ENCODE measurements around the gene GNGT2. TPM values are rescaled to one million over a fixed set of nuclear protein-coding genes. Genes with fewer than 3 reads are reported as not detected.

Gene GNGT2
- total and polyA plus RNA-seq, 4 experiments from 2014 or later = 2.9 to 8.2 (median 5.1) TPM

DNA sequence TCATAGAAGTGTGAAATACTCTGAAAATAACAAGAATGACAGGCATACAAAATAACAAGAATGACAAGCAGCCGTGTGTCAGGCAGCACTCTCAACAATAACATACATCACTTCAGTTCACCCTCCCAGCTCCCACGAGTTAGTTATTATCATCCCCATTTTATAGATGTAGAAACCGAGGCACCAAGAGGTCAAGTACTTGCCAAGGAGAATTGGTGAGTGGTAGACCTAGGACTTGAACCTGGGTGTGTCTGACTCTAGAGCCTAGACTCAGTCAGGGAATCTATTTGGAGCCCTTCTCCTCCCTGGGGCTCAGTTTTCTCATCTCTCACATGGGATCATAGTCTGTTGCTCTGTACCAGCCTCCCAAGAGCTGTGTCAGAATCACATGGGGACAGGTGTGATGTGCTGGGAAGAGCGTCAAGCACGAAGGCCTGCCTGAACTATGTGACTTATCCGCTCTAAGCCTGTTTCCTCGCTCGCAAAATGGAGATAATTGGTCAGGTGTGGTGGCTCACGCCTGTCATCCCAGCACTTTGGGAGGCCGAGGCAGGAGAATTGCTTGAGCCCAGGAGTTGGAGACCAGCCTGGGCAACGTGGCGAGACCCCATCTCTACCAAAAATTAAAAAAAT, 39.6 kb upstream of the GNGT2 start:
- H3K36me3 ChIP-seq (ENCODE audit: insufficient read depth, low read length) = no peaks in the 10 kb centered on the region
- no peak overlapping the region for H3K27ac Mint-ChIP-seq
- no peaks in the 10 kb centered on the region for H3K4me1 Mint-ChIP-seq
- H3K4me1 ChIP-seq (ENCODE audit: insufficient read depth, low read length) = no peaks in the 10 kb centered on the region
- no peak for DNase-seq
- H3K9me3 ChIP-seq (ENCODE audit: control insufficient read depth in 1 of 2, low read length in 2 of 2) = no peaks in the 10 kb centered on the region
- intact Hi-C loops (cut with micrococcal nuclease) = no loop called here
- H3K4me3 ChIP-seq (ENCODE audit: low read length in 2 of 2) = no peak overlapping the region
- no peak overlapping the region for H3K4me3 Mint-ChIP-seq
- H3K27ac ChIP-seq (ENCODE audit: low read depth, low read length) = no peak overlapping the region
- peaks cover 4% of the 10 kb centered on the region in 2 donors for H3K27me3 Mint-ChIP-seq
- POLR2A ChIA-PET (ENCODE audit: partially characterized antibody) = interaction anchor here (0.6 kb wide), 1 partner anchor 54 kb away, joined by 4 read pairs; no protein-coding TSS in a partner anchor
- CTCF ChIA-PET (ENCODE audit: partially characterized antibody) = no interaction called here
- no peaks in the 10 kb centered on the region for H3K27me3 ChIP-seq (ENCODE audit: insufficient read depth, low read length)
- no peaks in the 10 kb centered on the region for H3K36me3 Mint-ChIP-seq
- no peaks in the 10 kb centered on the region for H3K9me3 Mint-ChIP-seq

DNA sequence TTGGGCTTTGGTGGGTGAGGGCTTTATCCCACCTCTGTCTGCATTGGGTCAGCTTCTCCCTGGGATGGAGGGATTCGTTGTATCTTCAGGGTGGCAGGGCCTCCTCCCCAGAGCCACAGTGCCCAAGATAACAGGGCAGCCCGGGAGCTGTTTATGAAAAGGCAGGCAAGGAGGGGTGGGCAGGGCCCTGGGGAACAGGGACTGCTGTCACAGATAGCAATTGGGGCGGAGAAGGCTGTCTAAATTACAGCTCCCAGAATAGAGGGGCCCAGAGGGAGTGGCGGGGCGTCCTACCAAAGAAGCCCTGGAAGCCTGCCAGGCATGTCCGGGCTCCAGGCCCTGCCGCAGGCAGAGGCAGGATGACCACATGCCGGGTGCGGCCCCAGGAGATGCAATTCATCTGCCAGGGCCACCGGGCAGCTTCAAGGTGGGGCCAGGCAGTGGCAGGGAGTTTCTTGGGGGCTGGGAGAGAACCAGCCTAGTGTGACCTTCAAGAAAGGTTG, 39.0 kb upstream of the GNGT2 start:
- no peaks in the 10 kb centered on the region for H3K9me3 ChIP-seq (ENCODE audit: control insufficient read depth in 1 of 2, low read length in 2 of 2)
- peaks cover 4 to 7% of the 10 kb centered on the region in 2 donors for H3K27me3 Mint-ChIP-seq
- intact Hi-C loops (cut with micrococcal nuclease) = no loop called here
- no peaks in the 10 kb centered on the region for H3K27me3 ChIP-seq (ENCODE audit: insufficient read depth, low read length)
- H3K27ac ChIP-seq (ENCODE audit: low read depth, low read length) = no peak overlapping the region
- no peaks in the 10 kb centered on the region for H3K4me1 ChIP-seq (ENCODE audit: insufficient read depth, low read length)
- H3K4me3 ChIP-seq (ENCODE audit: low read length in 2 of 2) = no peak overlapping the region
- no peaks in the 10 kb centered on the region for H3K36me3 Mint-ChIP-seq
- ChIA-PET CTCF (ENCODE audit: partially characterized antibody) (no interaction called here), POLR2A (ENCODE audit: partially characterized antibody) (no interaction called here)
- DNase-seq = no peak
- no peaks in the 10 kb centered on the region for H3K36me3 ChIP-seq (ENCODE audit: insufficient read depth, low read length)
- no peak overlapping the region for H3K4me3 Mint-ChIP-seq
- H3K9me3 Mint-ChIP-seq = no peaks in the 10 kb centered on the region
- H3K4me1 Mint-ChIP-seq = no peaks in the 10 kb centered on the region
- H3K27ac Mint-ChIP-seq = no peak overlapping the region

DNA sequence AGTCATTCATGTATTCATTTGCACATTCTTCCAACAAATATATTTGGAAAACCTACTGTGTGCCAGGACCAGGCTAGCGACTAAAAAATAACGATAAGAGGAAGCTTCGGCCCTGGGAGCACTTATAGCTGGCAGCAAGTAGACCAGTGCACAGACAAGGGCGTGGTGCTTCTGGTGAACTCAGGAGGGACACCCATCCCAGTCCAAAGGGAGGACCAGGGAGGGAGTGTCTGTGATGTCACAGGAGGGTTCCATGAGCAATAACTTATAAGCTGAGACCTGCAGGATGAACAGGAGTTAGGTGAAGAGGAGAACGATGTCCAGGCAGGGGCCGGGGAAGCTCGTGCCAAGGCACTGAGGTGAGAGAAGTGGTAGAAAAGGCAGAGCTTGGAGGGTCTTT, 37.6 kb upstream of the GNGT2 start:
- Mint-ChIP-seq H3K27ac (peak overlapping the region in 1 of 7 donors; percentile 71), H3K27me3 (peaks cover 4 to 7% of the 10 kb centered on the region in 2 donors), H3K36me3 (no peaks in the 10 kb centered on the region), H3K4me3 (no peak overlapping the region), H3K9me3 (no peaks in the 10 kb centered on the region), H3K4me1 (no peaks in the 10 kb centered on the region)
- intact Hi-C loops (cut with micrococcal nuclease) = no loop called here
- Histone ChIP-seq H3K36me3 (ENCODE audit: insufficient read depth, low read length) (no peaks in the 10 kb centered on the region), H3K4me3 (ENCODE audit: low read length in 2 of 2) (no peak overlapping the region), H3K27ac (ENCODE audit: low read depth, low read length) (no peak overlapping the region), H3K9me3 (ENCODE audit: control insufficient read depth in 1 of 2, low read length in 2 of 2) (no peaks in the 10 kb centered on the region), H3K27me3 (ENCODE audit: insufficient read depth, low read length) (no peaks in the 10 kb centered on the region), H3K4me1 (ENCODE audit: insufficient read depth, low read length) (no peaks in the 10 kb centered on the region)
- POLR2A ChIA-PET (ENCODE audit: partially characterized antibody) = interaction anchor here (0.6 kb wide), 1 partner anchor 67 kb away, joined by 4 read pairs; no protein-coding TSS in a partner anchor
- CTCF ChIA-PET (ENCODE audit: partially characterized antibody) = no interaction called here
- DNase-seq = no peak

DNA sequence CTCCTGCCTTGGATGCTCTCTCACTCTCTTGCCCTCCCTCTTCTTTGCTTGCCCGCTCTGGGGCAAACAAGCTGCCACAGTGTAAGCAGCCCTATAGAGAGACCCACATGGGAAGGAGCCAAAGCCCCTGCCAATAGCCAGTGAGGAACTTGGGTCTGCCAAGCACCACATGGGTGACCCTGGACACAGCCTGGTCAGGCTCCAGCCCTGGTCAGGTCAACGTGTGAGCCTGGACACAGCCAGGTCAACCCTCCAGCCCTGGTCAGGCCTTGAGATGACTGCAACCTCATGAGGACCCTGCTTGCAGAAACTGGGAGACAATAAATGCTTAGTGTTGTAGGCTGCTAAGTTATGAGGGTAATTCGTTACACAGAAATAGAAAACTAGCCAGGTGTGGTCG, 34.5 kb upstream of the GNGT2 start:
- Histone ChIP-seq H3K27ac (ENCODE audit: low read depth, low read length) (no peak overlapping the region), H3K36me3 (ENCODE audit: insufficient read depth, low read length) (no peaks in the 10 kb centered on the region), H3K9me3 (ENCODE audit: control insufficient read depth in 1 of 2, low read length in 2 of 2) (no peaks in the 10 kb centered on the region), H3K4me1 (ENCODE audit: insufficient read depth, low read length) (no peaks in the 10 kb centered on the region), H3K4me3 (ENCODE audit: low read length in 2 of 2) (no peak overlapping the region), H3K27me3 (ENCODE audit: insufficient read depth, low read length) (no peaks in the 10 kb centered on the region)
- CTCF ChIA-PET (ENCODE audit: partially characterized antibody) = no interaction called here
- no peaks in the 10 kb centered on the region for H3K36me3 Mint-ChIP-seq
- no peaks in the 10 kb centered on the region for H3K4me1 Mint-ChIP-seq
- H3K9me3 Mint-ChIP-seq = no peaks in the 10 kb centered on the region
- POLR2A ChIA-PET (ENCODE audit: partially characterized antibody) = no interaction called here
- DNase-seq = no peak
- peaks cover 4 to 7% of the 10 kb centered on the region in 2 donors for H3K27me3 Mint-ChIP-seq
- H3K27ac Mint-ChIP-seq = no peak overlapping the region
- no peak overlapping the region for H3K4me3 Mint-ChIP-seq
- intact Hi-C loops (cut with micrococcal nuclease) = no loop called here

DNA sequence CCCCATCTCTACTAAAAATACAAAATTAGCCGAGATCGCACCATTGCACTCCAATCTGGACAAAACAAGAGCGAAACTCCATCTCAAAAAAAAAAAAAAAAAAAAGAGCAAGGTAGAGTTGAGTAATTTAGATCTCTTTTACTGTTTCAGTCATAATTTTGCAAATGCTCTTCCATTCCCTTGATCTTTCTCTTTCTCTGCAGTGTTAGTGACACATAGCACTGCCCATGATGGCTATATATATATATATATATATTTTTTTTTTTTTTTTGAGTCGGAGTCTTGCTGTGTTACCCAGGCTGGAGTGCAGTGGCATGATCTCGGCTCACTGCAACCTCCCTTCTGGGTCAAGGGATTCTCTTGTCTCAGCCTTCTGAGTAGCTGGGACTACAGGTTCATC, 32.4 kb upstream of the GNGT2 start:
- Histone ChIP-seq H3K9me3 (ENCODE audit: control insufficient read depth in 1 of 2, low read length in 2 of 2) (no peaks in the 10 kb centered on the region), H3K27ac (ENCODE audit: low read depth, low read length) (no peak overlapping the region), H3K4me3 (ENCODE audit: low read length in 2 of 2) (no peak overlapping the region), H3K4me1 (ENCODE audit: insufficient read depth, low read length) (no peaks in the 10 kb centered on the region), H3K27me3 (ENCODE audit: insufficient read depth, low read length) (no peaks in the 10 kb centered on the region), H3K36me3 (ENCODE audit: insufficient read depth, low read length) (no peaks in the 10 kb centered on the region)
- intact Hi-C loops (cut with micrococcal nuclease) = no loop called here
- Mint-ChIP-seq H3K27ac (no peak overlapping the region), H3K36me3 (no peaks in the 10 kb centered on the region), H3K4me3 (no peak overlapping the region), H3K4me1 (peaks cover 0 to 1% (median 0%) of the 10 kb centered on the region in 4 donors), H3K27me3 (peaks cover 1 to 7% of the 10 kb centered on the region in 2 donors), H3K9me3 (no peaks in the 10 kb centered on the region)
- POLR2A ChIA-PET (ENCODE audit: partially characterized antibody) = no interaction called here
- CTCF ChIA-PET (ENCODE audit: partially characterized antibody) = interaction anchor here (1.3 kb wide), 1 partner anchor 15 kb away, joined by 4 read pairs; no protein-coding TSS in a partner anchor
- DNase-seq = no peak

DNA sequence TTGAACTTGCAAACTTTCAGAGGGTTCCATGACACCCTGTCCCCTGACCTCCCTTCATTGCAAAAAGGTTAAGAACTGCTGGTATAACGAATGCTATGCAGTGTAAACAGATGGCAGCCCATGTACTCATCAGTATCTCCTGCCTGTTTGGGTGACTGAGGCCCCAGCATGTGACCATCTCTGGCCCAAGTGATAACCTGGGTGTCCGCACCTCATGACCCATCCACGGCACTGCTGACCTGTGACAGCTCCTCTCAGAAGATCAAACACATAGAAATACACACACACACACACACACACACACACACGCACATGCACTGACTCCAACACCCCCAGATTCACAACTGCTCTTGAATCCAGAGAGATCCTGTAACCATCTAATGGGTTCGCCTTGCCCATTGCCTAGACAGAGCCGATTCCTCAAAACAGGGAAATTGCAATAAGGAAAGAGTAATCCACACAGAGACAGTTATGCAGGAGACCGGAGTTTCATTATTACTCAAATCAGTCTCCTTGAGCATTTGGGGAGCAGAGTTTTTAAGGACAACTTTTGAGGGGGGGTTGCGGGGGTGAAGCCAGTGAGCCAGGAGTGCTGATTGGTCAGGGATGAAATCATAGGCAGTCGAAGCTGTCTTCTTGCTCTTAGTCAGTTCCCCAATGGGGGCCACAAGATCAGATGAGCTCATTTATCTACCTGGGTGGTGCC, 31.5 kb upstream of the GNGT2 start:
- H3K4me1 Mint-ChIP-seq = peaks cover 0 to 1% (median 0%) of the 10 kb centered on the region in 4 donors
- intact Hi-C loops (cut with micrococcal nuclease) = no loop called here
- H3K36me3 ChIP-seq (ENCODE audit: insufficient read depth, low read length) = no peaks in the 10 kb centered on the region
- H3K27ac Mint-ChIP-seq = no peak overlapping the region
- no peaks in the 10 kb centered on the region for H3K4me1 ChIP-seq (ENCODE audit: insufficient read depth, low read length)
- CTCF ChIA-PET (ENCODE audit: partially characterized antibody) = interaction anchor here (0.6 kb wide), 1 partner anchor 13 kb away, joined by 3 read pairs; no protein-coding TSS in a partner anchor
- H3K4me3 ChIP-seq (ENCODE audit: low read length in 2 of 2) = no peak overlapping the region
- H3K9me3 ChIP-seq (ENCODE audit: control insufficient read depth in 1 of 2, low read length in 2 of 2) = no peaks in the 10 kb centered on the region
- H3K9me3 Mint-ChIP-seq = no peaks in the 10 kb centered on the region
- POLR2A ChIA-PET (ENCODE audit: partially characterized antibody) = no interaction called here
- no peaks in the 10 kb centered on the region for H3K36me3 Mint-ChIP-seq
- no peaks in the 10 kb centered on the region for H3K27me3 ChIP-seq (ENCODE audit: insufficient read depth, low read length)
- DNase-seq = no peak
- peaks cover 0 to 5% of the 10 kb centered on the region in 2 donors for H3K27me3 Mint-ChIP-seq
- H3K27ac ChIP-seq (ENCODE audit: low read depth, low read length) = no peak overlapping the region
- H3K4me3 Mint-ChIP-seq = no peak overlapping the region

DNA sequence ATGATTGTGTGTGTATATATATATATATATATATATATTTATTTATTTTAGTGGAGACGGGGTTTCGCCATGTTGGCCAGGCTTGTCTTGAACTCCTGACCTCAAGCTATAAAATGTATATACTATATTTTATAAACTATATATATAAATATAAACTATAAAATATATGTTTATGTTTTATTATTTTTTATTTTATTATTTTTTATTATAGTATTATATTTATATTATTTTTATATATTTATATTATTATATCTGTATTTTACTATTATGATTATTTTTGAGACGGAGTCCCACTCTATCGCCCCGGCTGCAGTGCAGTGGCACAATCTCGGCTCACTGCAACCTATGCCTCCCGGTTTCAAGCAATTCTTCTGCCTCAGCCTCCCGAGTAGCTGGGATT, 30.7 kb upstream of the GNGT2 start:
- Mint-ChIP-seq H3K27ac (no peak overlapping the region), H3K9me3 (no peaks in the 10 kb centered on the region), H3K4me3 (no peak overlapping the region), H3K4me1 (peaks cover 0 to 1% (median 0%) of the 10 kb centered on the region in 4 donors), H3K36me3 (no peaks in the 10 kb centered on the region), H3K27me3 (peaks cover 0 to 5% of the 10 kb centered on the region in 2 donors)
- Histone ChIP-seq H3K4me3 (ENCODE audit: low read length in 2 of 2) (no peak overlapping the region), H3K4me1 (ENCODE audit: insufficient read depth, low read length) (no peaks in the 10 kb centered on the region), H3K27me3 (ENCODE audit: insufficient read depth, low read length) (no peaks in the 10 kb centered on the region), H3K36me3 (ENCODE audit: insufficient read depth, low read length) (no peaks in the 10 kb centered on the region), H3K9me3 (ENCODE audit: control insufficient read depth in 1 of 2, low read length in 2 of 2) (no peaks in the 10 kb centered on the region), H3K27ac (ENCODE audit: low read depth, low read length) (no peak overlapping the region)
- CTCF ChIA-PET (ENCODE audit: partially characterized antibody) = interaction anchor here (1.4 kb wide), 1 partner anchor 13 kb away, joined by 6 read pairs; no protein-coding TSS in a partner anchor
- intact Hi-C loops (cut with micrococcal nuclease) = no loop called here
- DNase-seq = no peak
- POLR2A ChIA-PET (ENCODE audit: partially characterized antibody) = no interaction called here
